ENCODE measurements around the gene DNAH6.

The DNAH6 gene

GRCh38 chr2:84805250-84805958, 289.1 kb downstream of the DNAH6 start:
- DNase-seq = no peak

- no peak for DNase-seq
Measured at GRCh38 chr2:84807063-84807485, 290.8 kb downstream of the DNAH6 start.

GRCh38 chr2:84808279-84808678, 292.0 kb downstream of the DNAH6 start:
- DNase-seq = no peak

GRCh38 chr2:84811839-84812431, 295.6 kb downstream of the DNAH6 start:
- no peak for DNase-seq

GRCh38 chr2:84815146-84815545, 298.8 kb downstream of the DNAH6 start:
- no peak for DNase-seq

- no peak for DNase-seq
Measured at GRCh38 chr2:84816426-84817026, 300.2 kb downstream of the DNAH6 start.

GRCh38 chr2:84817239-84817655, 300.9 kb downstream of the DNAH6 start:
- DNase-seq = no peak

GRCh38 chr2:84821806-84822205, 305.5 kb downstream of the DNAH6 start:
- DNase-seq = no peak

- no peak for DNase-seq
Measured at GRCh38 chr2:84823229-84823628, 306.9 kb downstream of the DNAH6 start.

GRCh38 chr2:84823788-84824187, 307.5 kb downstream of the DNAH6 start:
- no peak for DNase-seq

GRCh38 chr2:84827978-84828575, 311.8 kb downstream of the DNAH6 start:
- no peak for DNase-seq

- DNase-seq = no peak
Measured at GRCh38 chr2:84829693-84830092, 313.4 kb downstream of the DNAH6 start.

- no peak for DNase-seq
Measured at GRCh38 chr2:84830095-84830494, 313.8 kb downstream of the DNAH6 start.

- no peak for DNase-seq
Measured at GRCh38 chr2:84830758-84831500, 314.6 kb downstream of the DNAH6 start.

GRCh38 chr2:84832772-84833461, 316.6 kb downstream of the DNAH6 start:
- no peak for DNase-seq

- DNase-seq = no peak
Measured at GRCh38 chr2:84833481-84834150, 317.3 kb downstream of the DNAH6 start.

GRCh38 chr2:84836215-84836614, 319.9 kb downstream of the DNAH6 start:
- no peak for DNase-seq

GRCh38 chr2:84838434-84839145, 322.3 kb downstream of the DNAH6 start:
- DNase-seq = no peak

- no peak for DNase-seq
Measured at GRCh38 chr2:84839851-84840250, 323.6 kb downstream of the DNAH6 start.

GRCh38 chr2:84840306-84840705, 324.0 kb downstream of the DNAH6 start:
- DNase-seq = no peak

GRCh38 chr2:84841577-84841976, 325.3 kb downstream of the DNAH6 start:
- no peak for DNase-seq

All from NCI-H748 treated with DMSO at 0.1 percent for 48 hours (cell line).